HG02885 (cell line): ENCODE data around the gene TCF20.

ENCODE experiments used
- ATAC-seq: cut with Tn5 transposase; IDR thresholded peaks from one replicate; pipeline ENCODE4 v1.9.1; 2021; ENCODE audit warnings: mild to moderate bottlenecking; ENCODE audit not compliant: unreplicated experiment, poor library complexity

The TCF20 gene

GRCh38 chr22:42283278-42284201 is 13.1 kb upstream of the TCF20 start:
- ATAC-seq = no peak

DNA sequence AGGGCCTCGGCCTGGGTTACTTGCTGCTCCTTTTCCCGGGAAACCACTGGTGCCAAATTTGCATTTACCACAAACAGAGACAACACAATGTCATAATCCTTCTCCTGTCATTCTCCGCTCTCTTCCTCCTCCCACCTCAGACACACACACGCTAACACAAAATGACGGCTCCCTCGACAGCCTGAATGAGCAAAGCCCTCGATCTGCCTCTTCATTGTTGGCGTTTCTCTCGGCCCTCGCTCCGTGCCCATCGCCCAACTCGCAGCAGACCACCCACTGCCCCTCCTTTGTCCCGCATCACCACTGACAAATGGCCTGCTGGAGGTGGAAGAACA is 12.5 kb upstream of the TCF20 start:
- ATAC-seq = no peak

DNA sequence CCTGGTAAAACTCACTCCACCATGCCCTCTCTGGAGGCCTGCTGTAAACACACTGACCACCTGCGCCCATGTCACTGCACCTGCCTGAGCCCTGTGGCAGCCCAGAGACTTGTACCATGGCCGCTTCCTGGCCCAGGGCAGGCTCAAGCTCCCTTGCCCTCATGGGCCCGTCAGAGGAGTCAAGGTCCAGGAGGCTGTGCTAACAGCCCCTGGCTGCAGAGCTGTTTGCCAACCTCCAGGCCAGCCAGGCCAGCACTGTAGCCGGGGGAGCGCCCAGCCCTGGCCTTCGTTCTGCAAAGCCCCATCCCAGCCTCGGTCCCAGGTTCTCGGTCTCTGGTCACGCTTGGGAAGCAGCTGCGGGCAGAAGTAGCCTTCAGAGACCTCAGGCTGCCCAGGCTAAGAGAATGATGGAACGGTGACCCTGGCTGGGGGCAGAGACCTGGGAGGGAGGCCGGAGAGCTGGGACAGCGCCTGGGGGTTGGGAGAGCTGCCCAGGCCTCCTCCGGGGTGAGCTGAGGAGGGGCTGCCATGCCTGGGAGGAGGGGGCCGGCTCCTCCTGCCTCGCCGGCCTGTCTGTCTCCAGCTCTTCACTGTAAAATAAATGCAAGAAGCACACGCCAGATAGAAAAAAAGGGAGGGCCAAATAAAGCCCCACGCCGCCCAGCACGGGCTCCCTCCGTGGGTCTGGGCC is 11.9 kb upstream of the TCF20 start:
- no peak for ATAC-seq

- no peak for ATAC-seq
Measured at GRCh38 chr22:42281706-42282251, 11.3 kb upstream of the TCF20 start.

- ATAC-seq = no peak
Measured at GRCh38 chr22:42281284-42281683, 10.8 kb upstream of the TCF20 start.

GRCh38 chr22:42280836-42281235 is 10.4 kb upstream of the TCF20 start:
- no peak for ATAC-seq

DNA sequence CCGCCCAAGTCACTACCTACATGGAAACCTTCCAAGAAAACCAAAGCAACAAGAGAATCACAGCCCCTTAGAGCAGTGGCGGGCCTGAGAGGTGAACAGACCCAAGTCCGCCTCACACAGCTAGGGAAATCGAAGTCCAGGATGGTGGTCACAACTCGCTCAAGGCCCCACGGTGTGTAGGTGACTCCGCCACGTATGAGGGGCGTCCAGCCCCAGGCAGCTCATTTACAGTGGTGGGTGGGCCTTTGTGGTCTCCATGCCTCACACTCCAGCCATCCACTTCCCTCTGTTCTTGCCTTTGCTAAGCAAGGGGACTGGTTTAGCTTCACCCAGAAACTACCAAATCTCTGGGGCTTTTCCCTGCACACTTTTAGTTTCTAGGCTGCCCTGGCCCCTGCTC is 9.7 kb upstream of the TCF20 start:
- no peak for ATAC-seq

DNA sequence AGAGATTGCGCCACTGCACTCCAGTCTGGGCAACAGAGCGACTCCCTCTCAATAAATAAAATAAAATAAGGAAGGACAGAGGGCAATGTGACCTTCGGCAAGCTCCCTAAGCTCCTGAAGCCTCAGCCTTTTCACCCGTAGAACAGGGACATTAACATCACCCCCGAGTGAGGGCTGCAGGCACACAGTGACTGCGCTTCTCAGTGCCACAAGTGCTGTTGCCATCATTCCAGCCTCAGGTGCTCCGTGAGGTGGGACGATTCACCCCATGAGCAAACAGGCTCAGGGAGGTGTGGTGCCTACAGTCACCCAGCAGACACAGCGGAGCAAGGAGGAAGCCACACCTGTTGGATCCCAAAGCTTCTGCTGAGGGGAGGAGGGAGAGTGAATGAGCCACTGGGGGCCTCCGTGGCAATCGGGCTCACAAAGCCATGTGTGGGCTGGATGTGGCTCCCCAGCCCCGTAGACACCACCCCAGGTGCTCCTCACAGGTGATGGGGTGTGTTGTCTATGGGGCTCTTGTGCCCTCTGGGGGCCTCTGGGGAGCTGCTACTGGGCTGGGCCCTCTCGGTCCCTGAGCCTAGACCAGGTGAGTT is 9.1 kb upstream of the TCF20 start:
- ATAC-seq = no peak

DNA sequence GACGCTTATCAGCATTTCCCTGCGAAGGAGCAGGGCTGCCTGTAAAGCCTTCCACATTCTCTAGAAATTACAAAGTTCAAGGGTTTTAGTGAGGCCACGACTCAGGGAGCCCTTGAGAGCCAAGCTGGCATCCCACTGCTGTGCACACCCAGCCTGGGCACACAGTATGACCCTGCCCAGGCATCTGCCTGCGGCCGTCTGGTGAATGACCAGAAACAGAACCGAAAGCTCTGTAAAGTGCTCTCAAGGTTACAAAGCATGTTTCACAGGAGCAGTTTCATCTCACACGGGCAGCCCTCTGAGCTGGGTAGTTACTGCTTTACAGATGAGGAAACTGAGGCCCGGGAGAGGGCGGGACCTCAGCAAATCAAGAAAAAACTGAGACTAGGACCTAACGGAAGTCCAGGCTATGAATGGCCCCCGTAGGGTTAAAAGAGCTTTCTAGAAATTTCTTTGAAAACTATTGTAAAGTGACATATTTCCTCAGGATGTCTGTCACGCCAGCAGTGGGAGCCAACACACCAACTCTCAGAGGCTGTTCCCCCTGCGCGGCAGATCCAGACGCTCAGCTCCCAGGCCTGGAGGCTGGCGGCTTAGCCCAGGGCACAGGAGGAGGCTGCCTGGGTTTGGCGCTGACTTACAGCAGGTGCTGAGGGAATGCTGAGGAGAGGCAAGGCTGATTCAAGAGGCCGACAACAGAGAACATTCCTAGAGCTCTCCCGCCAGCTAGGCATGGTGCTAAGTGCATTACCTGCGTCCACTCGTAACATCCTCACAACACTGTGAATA is 7.7 kb upstream of the TCF20 start:
- no peak for ATAC-seq

- no peak for ATAC-seq
Measured at GRCh38 chr22:42277232-42277753, 6.8 kb upstream of the TCF20 start.

- ATAC-seq = no peak
Measured at GRCh38 chr22:42275970-42276369, 5.5 kb upstream of the TCF20 start.

DNA sequence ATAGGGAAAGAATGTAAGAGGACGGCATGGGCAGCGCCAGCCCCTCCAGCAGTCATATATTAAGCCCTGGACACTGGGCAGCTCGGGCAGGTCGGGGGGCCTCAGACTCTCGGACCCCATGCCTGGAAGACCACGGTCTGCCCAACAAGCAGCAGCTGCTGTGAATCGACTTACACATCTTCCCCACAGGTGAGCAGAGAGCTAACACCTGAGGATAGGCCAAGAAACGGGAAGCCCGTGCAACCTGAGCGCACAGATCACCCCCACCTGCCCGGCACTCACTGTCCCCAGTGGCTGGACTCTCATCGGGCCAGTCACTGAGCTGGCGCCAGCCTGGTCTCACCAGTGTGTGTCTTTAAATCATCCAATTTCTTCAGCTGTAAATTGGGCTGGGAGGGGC is 4.7 kb upstream of the TCF20 start:
- no peak for ATAC-seq

- ATAC-seq = no peak
Measured at GRCh38 chr22:42273855-42274451, 3.5 kb upstream of the TCF20 start.

DNA sequence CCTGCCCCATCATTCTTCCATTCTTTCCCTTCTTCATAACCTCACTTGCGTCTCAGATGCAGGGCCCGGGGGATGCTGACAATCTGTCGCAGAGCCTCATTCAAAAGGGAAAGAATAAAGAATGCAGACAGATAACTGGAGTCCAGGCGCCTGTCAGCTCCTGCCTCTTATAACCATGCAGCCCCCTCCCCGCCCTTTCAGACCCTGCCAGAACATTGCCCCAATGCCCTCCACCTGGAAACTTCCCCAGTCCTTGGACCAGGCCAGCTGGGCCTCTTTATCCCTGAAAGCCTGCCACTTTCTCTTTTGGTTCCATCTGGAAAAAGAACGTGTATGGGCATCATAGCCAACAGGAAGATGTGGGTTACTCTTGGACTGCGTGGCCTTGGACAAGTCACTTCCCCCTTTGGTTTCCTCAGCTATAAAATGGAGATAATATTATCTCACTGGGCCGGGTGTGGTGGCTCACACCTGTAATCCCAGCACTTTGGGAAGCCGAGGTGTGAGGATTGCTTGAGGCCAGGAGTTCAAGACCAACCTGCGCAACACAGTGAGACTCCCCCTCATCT is 2.1 kb upstream of the TCF20 start:
- ATAC-seq = no peak

DNA sequence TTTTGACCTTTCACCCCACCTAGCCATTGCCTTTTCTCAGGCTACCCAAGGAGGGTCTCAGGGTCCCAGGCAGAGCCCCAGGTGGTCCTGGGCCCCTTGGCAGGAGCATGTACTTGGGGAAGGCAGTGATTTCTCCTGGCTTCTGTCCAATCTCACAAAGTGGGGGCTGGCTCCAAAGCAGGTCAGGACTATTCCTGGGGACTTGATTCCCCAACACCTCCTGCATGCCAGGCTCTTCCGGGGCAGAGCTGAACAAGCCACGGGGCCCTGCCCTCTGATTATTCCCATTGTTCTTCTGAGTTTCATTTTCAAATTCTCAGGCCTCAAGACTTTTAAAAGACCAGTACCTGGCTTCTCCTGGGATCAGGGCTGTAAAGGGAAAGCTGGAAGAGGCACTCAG is 1.5 kb upstream of the TCF20 start:
- no peak for ATAC-seq

- ATAC-seq = no peak
Measured at GRCh38 chr22:42271191-42271813, 849 bp upstream of the TCF20 start.

GRCh38 chr22:42270176-42270509 is 310 bp downstream of the TCF20 start:
- peak; percentile 52 for ATAC-seq

- ATAC-seq = peak; percentile 59
Measured at GRCh38 chr22:42269432-42270175, 849 bp downstream of the TCF20 start.
